Jurkat, Clone E6-1 (cell line): ENCODE measurements around the gene MAPK13. TPM values are rescaled to one million over a fixed set of nuclear protein-coding genes. Genes with fewer than 3 reads are reported as not detected.
"Not testable (repeated sequence)": the region's sequence is repeated elsewhere in the genome, so short reads cannot be mapped to it uniquely, and the experiment has no call there.

Experiments used
- DNase-seq: peaks from one replicate; pipeline ENCODE4 v3.0.0-alpha.2; 2011; ENCODE audit warnings: low read depth, low spot score
- H3K4me3 ChIP-seq: 2 replicates; pipeline ENCODE4 v1.5.1; 2011; ENCODE audit warnings: mild to moderate bottlenecking, low read length, control low read depth, moderate library complexity
- polyA plus RNA-seq: library from polyadenylated mRNA; unstranded; fragments of >200 nt; gene quantifications from one replicate; pipeline ENCODE4 v1.2.1, GENCODE V29; 2012; ENCODE audit warnings: missing spikeins; ENCODE audit not compliant: insufficient read length, insufficient read depth

The MAPK13 gene
- polyA plus RNA-seq: 1.1 TPM

GRCh38 chr6:36129941-36130666 lies at the start of gene MAPK13:
TSS of gene MAPK13 (plus strand) at chr6:36130513. CDS start at chr6:36130583, 70 bp downstream.
- no peak for DNase-seq
- H3K4me3 ChIP-seq: no peak within 1 kb of the TSS

GRCh38 chr6:36082318-36082717 lies 48.0 kb upstream of the MAPK13 start:
- no peak overlapping the region for H3K4me3 ChIP-seq
- DNase-seq: no peak

GRCh38 chr6:36083446-36083845 lies 46.9 kb upstream of the MAPK13 start:
- H3K4me3 ChIP-seq: no peak overlapping the region
- DNase-seq: no peak

GRCh38 chr6:36088204-36088603 lies 42.1 kb upstream of the MAPK13 start:
- H3K4me3 ChIP-seq, DNase-seq: not testable (repeated sequence)

GRCh38 chr6:36089048-36089447 lies 41.3 kb upstream of the MAPK13 start:
- H3K4me3 ChIP-seq: no peak overlapping the region
- no peak for DNase-seq

GRCh38 chr6:36094238-36094637 lies 36.1 kb upstream of the MAPK13 start:
- H3K4me3 ChIP-seq: no peak overlapping the region
- DNase-seq: no peak

GRCh38 chr6:36094753-36095496 lies 35.4 kb upstream of the MAPK13 start:
- no peak overlapping the region for H3K4me3 ChIP-seq
- peak; percentile 70 for DNase-seq

- DNase-seq: no peak
- H3K4me3 ChIP-seq: no peak overlapping the region
Measured at GRCh38 chr6:36095497-36096391, 34.6 kb upstream of the MAPK13 start.

GRCh38 chr6:36098253-36098919 lies 31.9 kb upstream of the MAPK13 start:
- DNase-seq: no peak
- no peak overlapping the region for H3K4me3 ChIP-seq

- H3K4me3 ChIP-seq: peak overlapping the region; percentile 27
- peak; percentile 93 for DNase-seq
Measured at GRCh38 chr6:36098920-36099647, 31.2 kb upstream of the MAPK13 start.

- H3K4me3 ChIP-seq: peak overlapping the region; percentile 27
- DNase-seq: peak; percentile 96
Measured at GRCh38 chr6:36099869-36100483, 30.3 kb upstream of the MAPK13 start.

GRCh38 chr6:36101691-36102090 lies 28.6 kb upstream of the MAPK13 start:
- no peak for DNase-seq
- H3K4me3 ChIP-seq: no peak overlapping the region

- H3K4me3 ChIP-seq: peak overlapping the region; percentile 18
- peak; percentile 77 for DNase-seq
Measured at GRCh38 chr6:36102853-36103252, 27.5 kb upstream of the MAPK13 start.

- DNase-seq: no peak
- no peak overlapping the region for H3K4me3 ChIP-seq
Measured at GRCh38 chr6:36104836-36105235, 25.5 kb upstream of the MAPK13 start.

GRCh38 chr6:36109092-36109491 lies 21.2 kb upstream of the MAPK13 start:
- DNase-seq: peak; percentile 45
- H3K4me3 ChIP-seq: no peak overlapping the region

GRCh38 chr6:36110050-36110449 lies 20.3 kb upstream of the MAPK13 start:
- no peak overlapping the region for H3K4me3 ChIP-seq
- DNase-seq: no peak

- no peak for DNase-seq
Measured at GRCh38 chr6:36110863-36111262, 19.4 kb upstream of the MAPK13 start.

GRCh38 chr6:36111526-36111925 lies 18.8 kb upstream of the MAPK13 start:
- DNase-seq: no peak

More at GRCh38 chr6:36110863-36111262, 19.4 kb upstream of the MAPK13 start:
- H3K4me3 ChIP-seq: no peak overlapping the region

More at GRCh38 chr6:36111526-36111925, 18.8 kb upstream of the MAPK13 start:
- H3K4me3 ChIP-seq: no peak overlapping the region
